ENCODE data around the gene UBE2H.
A peak's percentile ranks its signal among the peaks of the same experiment; 100 is the strongest.

UBE2H gene

GRCh38 chr7:129804890-129805719, 147.7 kb downstream of the UBE2H start:
- TF ChIP-seq MYC (IDR thresholded peaks at IDR 0.05; ENCODE audit: low read depth, low read length) = no peak
- TF ChIP-seq POLR2A (IDR thresholded peaks at IDR 0.05; ENCODE audit: extremely low read depth, insufficient read length) = no peak
- TF ChIP-seq MAX (IDR thresholded peaks at IDR 0.05; ENCODE audit: low read depth, low read length) = no peak
- no peak for TF ChIP-seq CTCF (IDR thresholded peaks at IDR 0.05; ENCODE audit: low read depth, low read length)
- H3K4me3 ChIP-seq (ENCODE audit: low read depth, low read length) = no peak overlapping the region
- peak; percentile 32 for DNase-seq (ENCODE audit: low read depth)

- no peak overlapping the region for H3K4me3 ChIP-seq (ENCODE audit: low read depth, low read length)
- no peak for DNase-seq (ENCODE audit: low read depth)
- no peak for TF ChIP-seq MAX (IDR thresholded peaks at IDR 0.05; ENCODE audit: low read depth, low read length)
- no peak for TF ChIP-seq CTCF (IDR thresholded peaks at IDR 0.05; ENCODE audit: low read depth, low read length)
- no peak for TF ChIP-seq MYC (IDR thresholded peaks at IDR 0.05; ENCODE audit: low read depth, low read length)
- TF ChIP-seq POLR2A (IDR thresholded peaks at IDR 0.05; ENCODE audit: extremely low read depth, insufficient read length) = no peak
Observed at GRCh38 chr7:129804111-129804889, 148.5 kb downstream of the UBE2H start.

GRCh38 chr7:129803546-129804081, 149.1 kb downstream of the UBE2H start:
- H3K4me3 ChIP-seq (ENCODE audit: low read depth, low read length) = no peak overlapping the region
- DNase-seq (ENCODE audit: low read depth) = no peak
- no peak for TF ChIP-seq POLR2A (IDR thresholded peaks at IDR 0.05; ENCODE audit: extremely low read depth, insufficient read length)
- TF ChIP-seq MYC (IDR thresholded peaks at IDR 0.05; ENCODE audit: low read depth, low read length) = no peak
- no peak for TF ChIP-seq CTCF (IDR thresholded peaks at IDR 0.05; ENCODE audit: low read depth, low read length)
- no peak for TF ChIP-seq MAX (IDR thresholded peaks at IDR 0.05; ENCODE audit: low read depth, low read length)

- TF ChIP-seq CTCF (IDR thresholded peaks at IDR 0.05; ENCODE audit: low read depth, low read length) (no peak), MYC (IDR thresholded peaks at IDR 0.05; ENCODE audit: low read depth, low read length) (no peak), POLR2A (IDR thresholded peaks at IDR 0.05; ENCODE audit: extremely low read depth, insufficient read length) (no peak), MAX (IDR thresholded peaks at IDR 0.05; ENCODE audit: low read depth, low read length) (no peak)
- H3K4me3 ChIP-seq (ENCODE audit: low read depth, low read length) = no peak overlapping the region
- no peak for DNase-seq (ENCODE audit: low read depth)
Observed at GRCh38 chr7:129801882-129802281, 150.9 kb downstream of the UBE2H start.

GRCh38 chr7:129800901-129801300, 151.9 kb downstream of the UBE2H start:
- no peak for TF ChIP-seq MAX (IDR thresholded peaks at IDR 0.05; ENCODE audit: low read depth, low read length)
- TF ChIP-seq POLR2A (IDR thresholded peaks at IDR 0.05; ENCODE audit: extremely low read depth, insufficient read length) = no peak
- no peak for TF ChIP-seq MYC (IDR thresholded peaks at IDR 0.05; ENCODE audit: low read depth, low read length)
- no peak for TF ChIP-seq CTCF (IDR thresholded peaks at IDR 0.05; ENCODE audit: low read depth, low read length)
- H3K4me3 ChIP-seq (ENCODE audit: low read depth, low read length) = no peak overlapping the region
- DNase-seq (ENCODE audit: low read depth) = no peak

All from NB4 (cell line).